Eye (tissue), 1 donor: ENCODE measurements around the gene TERT.

ENCODE experiments used
- DNase-seq: peaks from one replicate; pipeline ENCODE4 v3.0.0-alpha.2; 2015

TERT gene

GRCh38 chr5:1255081-1255561, 39.7 kb downstream of the TERT start:
- no peak for DNase-seq

GRCh38 chr5:1254196-1254595, 40.7 kb downstream of the TERT start:
- DNase-seq: no peak

- no peak for DNase-seq
Measured at GRCh38 chr5:1253456-1254105, 41.3 kb downstream of the TERT start.

GRCh38 chr5:1252681-1253080, 42.2 kb downstream of the TERT start:
- DNase-seq: no peak

- DNase-seq: no peak
Measured at GRCh38 chr5:1251678-1252580, 42.9 kb downstream of the TERT start.

DNA sequence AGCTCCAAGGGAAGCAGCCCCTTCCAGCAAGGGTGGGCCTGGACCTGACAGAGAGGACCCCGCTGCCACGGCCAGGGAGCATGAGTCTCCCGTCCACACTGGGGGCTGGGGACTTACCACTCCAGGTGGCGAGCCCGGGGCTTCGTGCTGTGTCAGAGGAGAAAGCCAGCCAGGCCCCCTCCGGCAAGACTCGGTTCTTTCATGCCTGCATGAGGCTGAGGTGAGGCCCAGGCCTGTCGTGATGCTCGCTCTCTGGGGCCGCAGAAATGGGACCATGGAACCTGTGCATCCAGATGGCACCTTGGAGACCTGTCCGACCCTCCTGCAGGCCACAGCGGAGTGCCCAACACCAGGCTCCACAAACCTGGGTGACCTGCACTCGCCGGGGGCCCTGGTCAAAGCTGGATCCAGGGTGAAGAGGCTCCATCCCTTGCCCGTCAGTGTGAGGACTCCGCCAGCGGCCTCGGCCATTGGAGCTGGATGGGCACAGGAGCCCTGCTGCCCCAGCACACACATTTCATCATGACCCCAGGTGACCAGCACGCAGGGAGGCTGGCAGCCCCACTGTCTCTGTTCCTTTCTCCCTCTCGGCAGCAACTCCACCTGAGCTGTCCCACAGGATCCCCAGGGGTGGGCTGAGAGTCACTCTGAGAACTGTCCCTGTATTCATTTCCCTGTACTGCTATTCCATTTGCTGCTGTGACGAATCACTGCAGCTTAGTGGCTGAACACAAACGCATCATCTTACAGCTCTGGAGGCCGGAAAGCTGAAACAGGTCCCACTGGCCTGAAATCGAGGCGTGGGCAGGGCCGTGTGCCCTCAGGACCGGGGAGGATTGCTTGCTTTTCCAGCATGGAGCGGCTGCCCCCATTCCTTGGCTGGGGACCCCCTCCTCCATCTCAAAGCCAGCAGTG, 45.2 kb downstream of the TERT start:
- no peak for DNase-seq

DNA sequence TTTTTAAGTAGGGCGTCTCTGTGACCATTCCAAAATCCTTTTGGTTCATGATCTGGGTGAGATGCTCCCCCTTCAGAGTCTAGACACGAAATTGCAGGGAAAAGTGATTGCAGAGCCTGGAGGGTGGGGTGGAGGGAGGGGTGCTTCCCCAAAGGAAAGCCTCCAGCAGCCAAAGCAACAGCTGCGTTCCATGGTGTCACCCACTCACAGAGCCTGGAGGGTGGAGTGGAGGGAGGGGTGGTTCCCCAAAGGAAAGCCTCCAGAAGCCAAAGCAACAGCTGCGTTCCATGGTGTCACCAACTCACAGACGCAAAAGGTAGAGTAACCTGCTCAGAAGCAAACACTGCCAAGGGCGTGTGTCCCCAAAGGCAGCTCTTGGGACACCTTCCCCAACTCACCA, 47.1 kb downstream of the TERT start:
- no peak for DNase-seq

- DNase-seq: peak; percentile 89
Measured at GRCh38 chr5:1246711-1247431, 48.0 kb downstream of the TERT start.

GRCh38 chr5:1245905-1246576, 48.8 kb downstream of the TERT start:
- peak; percentile 35 for DNase-seq

DNA sequence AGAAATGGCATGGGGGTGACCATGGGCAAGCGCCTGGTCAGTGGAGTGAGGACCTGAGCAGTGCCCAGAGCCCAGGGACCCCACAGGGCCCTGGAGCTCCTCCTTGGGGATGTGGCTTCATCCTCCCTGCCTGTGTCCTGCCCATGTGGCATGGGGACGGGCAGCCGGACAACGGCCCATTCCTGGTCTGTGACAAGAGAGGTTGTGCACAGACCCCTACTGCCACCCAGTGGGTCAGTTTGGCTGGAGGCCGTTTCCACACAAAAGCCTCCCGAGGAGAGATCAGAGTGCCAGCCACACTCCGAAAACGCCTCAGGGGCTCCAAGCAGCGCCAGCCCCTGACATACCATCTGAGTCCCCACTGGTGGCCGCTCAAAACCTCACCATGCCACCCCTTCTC, 49.9 kb downstream of the TERT start:
- no peak for DNase-seq

- DNase-seq: no peak
Measured at GRCh38 chr5:1244255-1244654, 50.6 kb downstream of the TERT start.

GRCh38 chr5:1243487-1244130, 51.3 kb downstream of the TERT start:
- peak; percentile 42 for DNase-seq

DNA sequence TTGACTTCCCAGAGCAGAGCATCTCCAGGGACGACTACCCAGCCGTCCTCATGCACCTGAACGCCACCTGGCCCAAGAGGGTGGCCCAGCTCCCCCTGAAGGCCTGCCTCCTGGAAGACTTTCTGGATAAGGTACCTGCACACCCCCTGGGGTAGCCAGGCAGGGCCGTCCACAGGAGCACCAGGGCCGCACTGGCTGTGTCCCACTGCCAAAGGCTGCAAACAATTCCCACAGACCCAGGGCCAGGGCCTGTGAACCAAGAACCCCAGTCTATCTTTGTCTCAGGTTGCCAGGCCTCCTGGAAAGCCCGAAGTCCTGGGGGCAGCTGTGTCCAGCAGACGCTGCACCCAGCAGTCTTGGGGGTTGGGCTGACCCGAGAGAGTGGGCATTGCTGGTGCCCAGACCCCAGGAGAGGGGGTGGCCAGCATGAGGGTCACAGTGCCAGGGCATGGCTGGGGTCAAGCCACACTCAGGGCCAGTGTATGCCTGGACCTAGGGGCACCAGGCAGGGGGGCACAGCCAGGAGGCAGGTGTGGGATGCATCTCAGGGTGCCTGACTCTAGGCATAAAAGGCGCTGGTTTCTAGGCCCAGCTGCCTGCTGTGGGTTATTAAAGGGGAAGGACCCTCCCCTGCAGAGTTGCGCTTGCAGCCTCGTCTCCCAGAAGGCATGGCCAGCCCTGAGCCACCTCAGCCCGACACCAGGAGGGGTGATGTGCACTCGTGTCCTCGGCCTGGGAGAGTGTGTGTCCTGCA, 52.0 kb downstream of the TERT start:
- no peak for DNase-seq

GRCh38 chr5:1241509-1242080, 53.3 kb downstream of the TERT start:
- DNase-seq: no peak

DNA sequence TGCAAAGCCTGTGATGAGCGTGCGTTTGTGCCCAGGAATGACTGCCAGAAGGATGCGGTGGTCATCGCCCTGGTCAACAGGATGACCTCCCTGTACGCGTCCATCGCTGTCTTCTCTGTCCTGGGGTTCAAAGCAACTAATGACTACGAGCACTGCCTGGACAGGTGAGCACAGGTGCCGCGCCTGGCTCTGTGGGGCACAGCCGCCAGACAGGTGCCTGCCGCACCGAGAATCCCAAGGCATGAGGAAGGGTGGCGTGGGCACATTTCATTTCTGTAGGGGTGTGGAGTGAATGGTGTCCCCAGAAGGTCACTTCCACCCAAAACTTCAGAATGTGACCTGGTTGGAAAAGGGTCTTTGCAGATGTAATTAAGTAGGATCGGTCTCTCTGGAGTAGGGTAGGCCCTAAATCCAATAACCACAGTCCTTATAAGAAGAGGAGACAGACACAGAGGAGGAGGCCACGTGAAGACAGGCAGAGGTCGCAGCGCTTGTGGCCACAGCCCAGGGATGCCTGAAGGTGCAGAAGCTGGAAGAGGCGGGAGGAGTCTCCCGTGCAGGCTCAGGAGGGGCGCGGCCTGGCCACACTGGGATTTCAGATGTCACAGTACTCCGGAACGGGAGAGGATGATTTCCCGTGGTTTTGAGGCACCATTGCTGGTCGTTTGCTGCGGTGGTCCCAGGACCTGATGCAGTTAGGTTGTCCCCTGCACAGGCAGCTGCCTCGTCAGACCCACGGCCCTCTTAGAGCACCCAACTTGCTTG, 54.2 kb downstream of the TERT start:
- no peak for DNase-seq

GRCh38 chr5:1239505-1240251, 55.2 kb downstream of the TERT start:
- DNase-seq: no peak

DNA sequence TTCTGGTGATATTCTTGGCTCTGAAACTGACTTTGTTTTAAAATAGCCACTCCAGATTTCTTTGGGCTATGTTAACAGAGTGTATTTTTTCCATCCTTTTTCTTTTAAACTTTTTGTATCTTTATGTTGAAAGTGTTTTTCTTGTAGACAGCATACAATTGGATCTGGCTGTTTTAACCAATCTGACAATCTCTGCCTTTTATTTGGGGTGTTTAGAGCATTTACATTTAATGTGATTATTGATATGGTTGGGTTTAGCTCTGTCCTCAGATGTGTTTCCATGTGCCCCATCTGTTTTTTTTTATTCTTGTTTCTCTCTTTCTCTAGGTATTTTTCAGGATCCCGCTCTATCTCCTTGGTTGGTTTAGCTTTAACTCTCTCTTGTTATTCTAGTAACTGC, 59.0 kb downstream of the TERT start:
- no peak for DNase-seq

GRCh38 chr5:1235379-1235778, 59.5 kb downstream of the TERT start:
- DNase-seq: no peak

DNA sequence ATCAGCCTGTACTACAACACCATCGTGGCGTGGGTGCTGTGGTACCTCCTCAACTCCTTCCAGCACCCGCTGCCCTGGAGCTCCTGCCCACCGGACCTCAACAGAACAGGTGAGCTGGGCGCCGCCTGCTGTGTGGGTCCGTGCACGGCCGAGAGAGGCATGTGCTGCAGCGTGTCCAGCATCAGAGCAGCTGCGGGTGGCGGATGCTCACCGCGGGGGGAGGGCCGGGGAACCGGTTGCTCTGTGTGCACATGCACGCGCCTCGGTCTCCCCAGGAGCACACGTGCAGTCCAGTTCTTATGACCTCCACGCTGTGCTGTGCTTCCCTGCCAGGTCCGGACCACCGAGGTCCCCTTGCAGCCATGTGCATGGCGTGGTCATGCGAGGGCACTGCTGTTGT, 62.1 kb downstream of the TERT start:
- DNase-seq: no peak
